Measurements from ENCODE around the gene ADGRD2.

GRCh38 chr9:124438091-124438490 is 12.2 kb upstream of the ADGRD2 start:
- TF ChIP-seq CTCF (IDR thresholded peaks at IDR 0.05) = no peak
- no peak for TF ChIP-seq POLR2A (IDR thresholded peaks at IDR 0.05)

Data from lower leg skin (tissue), 3 donors.